Endothelial cell of umbilical vein (primary cell): Measurements from ENCODE around the gene LRRC61. TPM values are rescaled to one million over a fixed set of nuclear protein-coding genes. Genes with fewer than 3 reads are reported as not detected.

Experiments used
- BruUV-seq: library from RNA; stranded (reverse); fragments of 400-500 nt; replicated peaks from 2 replicates; lab custom pipeline; 2021; lab: Mats Ljungman, UMichigan
- CTCF ChIA-PET: fragments of 300-600, 350-600 bp; sonication (Branson Sonifier 250); formaldehyde crosslinking; loops from one replicate; lab custom pipeline; 2021; ENCODE audit warnings: antibody characterized with exemption, inconsistent platforms; lab: Charles Lee
- POLR2A ChIA-PET: fragments of 300-600, 350-600 bp; sonication (Branson Sonifier 250); formaldehyde crosslinking; loops from one replicate; lab custom pipeline; 2021; ENCODE audit warnings: antibody characterized with exemption, inconsistent platforms; lab: Charles Lee
- DNase-seq: peaks from one replicate; pipeline ENCODE4 v3.0.0-alpha.2; 2011; ENCODE audit warnings: low read depth, low spot score
- FAIRE-seq: peaks from 2 replicates; lab custom pipeline; 2011; peaks lifted over from hg19 to GRCh38; lab: Jason Lieb, UNC
- H2AFZ ChIP-seq: 2 replicates; pipeline ENCODE4 v1.6.0; 2012; ENCODE audit warnings: low read depth, low read length, control low read depth, inconsistent platforms
- H3K27ac ChIP-seq: 2 replicates; pipeline ENCODE4 v1.5.1; 2011; ENCODE audit warnings: low read depth, mild to moderate bottlenecking, control low read depth, low read length, moderate library complexity; ENCODE audit not compliant: insufficient read depth
- H3K27me3 ChIP-seq, 2 experiments: 2 replicates each; pipeline versions ENCODE4 v1.6.0 to v1.6.1; 2011; ENCODE audit warnings: low read length in 2 of 2, mixed read lengths in 1 of 2; ENCODE audit not compliant: control insufficient read depth in 2 of 2, insufficient read depth in 2 of 2
- H3K36me3 ChIP-seq, 2 experiments: 2 replicates in 1 of 2; 3 replicates in 1 of 2; pipeline ENCODE4 v1.5.1; 2011; ENCODE audit warnings: low read length in 2 of 2, mild to moderate bottlenecking in 1 of 2, moderate library complexity in 1 of 2; ENCODE audit not compliant: control insufficient read depth in 2 of 2, insufficient read depth in 2 of 2; ENCODE audit errors: extremely low read depth in 1 of 2
- H3K4me1 ChIP-seq: 3 replicates; pipeline ENCODE4 v1.5.1; 2011; ENCODE audit warnings: mild to moderate bottlenecking, low read length; ENCODE audit not compliant: control insufficient read depth, insufficient read depth; ENCODE audit errors: extremely low read depth
- H3K4me2 ChIP-seq: 2 replicates; pipeline ENCODE4 v1.6.1; 2011; ENCODE audit warnings: low read length, control low read depth, mixed read lengths; ENCODE audit not compliant: insufficient read depth
- H3K4me3 ChIP-seq, 3 experiments: fragments of 200-600 bp in 1 of 3; sonication (generic), shearing (Covaris generic) in 1 of 3; replicated peaks in 1 of 3; 2 replicates each; pipeline ENCODE4 v1.5.1; 2011 to 2016; ENCODE audit warnings: control low read depth in 3 of 3, low read length in 3 of 3, mild to moderate bottlenecking in 2 of 3, inconsistent platforms in 1 of 3, low read depth in 1 of 3, moderate library complexity in 1 of 3; ENCODE audit not compliant: insufficient read depth in 1 of 3
- H3K79me2 ChIP-seq: 2 replicates; pipeline ENCODE4 v1.6.0; 2012; ENCODE audit warnings: low read length, inconsistent platforms; ENCODE audit not compliant: control insufficient read depth, insufficient read depth
- H3K9ac ChIP-seq: replicated peaks from 2 replicates; pipeline ENCODE3; 2011; ENCODE audit warnings: low read length, control low read depth; ENCODE audit not compliant: insufficient read depth; ENCODE audit errors: extremely low read depth
- H3K9me1 ChIP-seq: replicated peaks from 3 replicates; pipeline ENCODE4 v1.6.0; 2011; ENCODE audit warnings: mild to moderate bottlenecking, low read length; ENCODE audit not compliant: control insufficient read depth, insufficient read depth; ENCODE audit errors: extremely low read depth
- H3K9me3 ChIP-seq: replicated peaks from 2 replicates; pipeline ENCODE4 v1.5.1; 2012; ENCODE audit warnings: low read length, inconsistent platforms; ENCODE audit not compliant: control insufficient read depth, insufficient read depth
- H4K20me1 ChIP-seq: replicated peaks from 2 replicates; pipeline ENCODE3; 2011; ENCODE audit warnings: mild to moderate bottlenecking, low read length; ENCODE audit not compliant: control insufficient read depth, insufficient read depth; ENCODE audit errors: extremely low read depth
- EZH2 ChIP-seq: IDR thresholded peaks from 2 replicates; pipeline ENCODE4 v1.6.1; 2012; ENCODE audit warnings: borderline replicate concordance, low read depth, mild to moderate bottlenecking, moderate library complexity, low read length, inconsistent platforms; ENCODE audit not compliant: severe bottlenecking
- FOS ChIP-seq: IDR thresholded peaks from 2 replicates; pipeline ENCODE4 v1.6.1; 2011; ENCODE audit warnings: mild to moderate bottlenecking, low read length, moderate library complexity, borderline replicate concordance; ENCODE audit not compliant: insufficient read depth
- GATA2 ChIP-seq: IDR thresholded peaks from 2 replicates; pipeline ENCODE4 v1.7.0; 2011; ENCODE audit warnings: low read depth, mild to moderate bottlenecking, moderate library complexity, mixed read lengths, low read length; ENCODE audit not compliant: insufficient read length, insufficient read depth
- JUN ChIP-seq: IDR thresholded peaks from 2 replicates; pipeline ENCODE4 v1.6.1; 2011; ENCODE audit warnings: borderline replicate concordance, low read depth; ENCODE audit not compliant: insufficient read length, insufficient read depth
- MYC ChIP-seq: IDR thresholded peaks from one replicate; pipeline ENCODE4 v1.6.1; 2011; ENCODE audit warnings: mild to moderate bottlenecking, low read depth, low read length
- POLR2A ChIP-seq: IDR thresholded peaks from 2 replicates; pipeline ENCODE4 v1.6.1; 2012; ENCODE audit warnings: low read depth, mild to moderate bottlenecking, control low read depth, low read length
- POLR2AphosphoS5 ChIP-seq: IDR thresholded peaks from 2 replicates; pipeline ENCODE4 v1.6.1; 2012; ENCODE audit warnings: low read depth, mild to moderate bottlenecking, control low read depth, low read length, moderate library complexity; ENCODE audit not compliant: insufficient read depth
- dilution Hi-C: fragments of 300-500 bp; cut with MboI; formaldehyde crosslinking; loops from one replicate; pipeline ENCODE4 v1.15.0; 2019; ENCODE audit warnings: low sequenced_read_pairs; ENCODE audit not compliant: extremely low pct_ligation_motif_present
- intact Hi-C: fragments of 100-400 bp; cut with micrococcal nuclease; formaldehyde crosslinking; loops from one replicate; pipeline ENCODE4 v1.10.0; 2022
- polyA plus RNA-seq, 4 experiments: library from polyadenylated mRNA; depleted of rRNA in 3 of 4; stranded (reverse) in 3 of 4; unstranded in 1 of 4; fragments of >200 nt; gene quantifications; 2 replicates each; pipeline versions ENCODE4 v1.2.1 to v1.2.3, GENCODE V29; 2011 to 2012; ENCODE audit warnings: missing spikeins in 1 of 4
- total RNA-seq: library from RNA; stranded (reverse); gene quantifications from 2 replicates; pipeline ENCODE4 v1.2.3, GENCODE V29; 2021
- TF ChIP-seq, protein P1 (sequence below), 2 donors: IDR thresholded peaks; 1 replicate in 1 of 2; 2 replicates in 1 of 2; pipeline ENCODE4 v1.5.1; 2011; ENCODE audit warnings: low read length in 2 of 2, mild to moderate bottlenecking in 2 of 2, moderate library complexity in 2 of 2, control low read depth in 1 of 2, inconsistent platforms in 1 of 2, low read depth in 1 of 2; ENCODE audit not compliant: insufficient read depth in 1 of 2; ENCODE audit errors: extremely low read depth in 1 of 2
- TF ChIP-seq, protein P2 (sequence below): IDR thresholded peaks from 2 replicates; pipeline ENCODE4 v1.6.1; 2011; ENCODE audit not compliant: insufficient read depth, insufficient read length

Gene LRRC61
- total and polyA plus RNA-seq, 2 donors (not counting 3 experiments of a cell fraction or from before 2014, with no cell fraction given), result 0.72 TPM; not detected in 1

DNA sequence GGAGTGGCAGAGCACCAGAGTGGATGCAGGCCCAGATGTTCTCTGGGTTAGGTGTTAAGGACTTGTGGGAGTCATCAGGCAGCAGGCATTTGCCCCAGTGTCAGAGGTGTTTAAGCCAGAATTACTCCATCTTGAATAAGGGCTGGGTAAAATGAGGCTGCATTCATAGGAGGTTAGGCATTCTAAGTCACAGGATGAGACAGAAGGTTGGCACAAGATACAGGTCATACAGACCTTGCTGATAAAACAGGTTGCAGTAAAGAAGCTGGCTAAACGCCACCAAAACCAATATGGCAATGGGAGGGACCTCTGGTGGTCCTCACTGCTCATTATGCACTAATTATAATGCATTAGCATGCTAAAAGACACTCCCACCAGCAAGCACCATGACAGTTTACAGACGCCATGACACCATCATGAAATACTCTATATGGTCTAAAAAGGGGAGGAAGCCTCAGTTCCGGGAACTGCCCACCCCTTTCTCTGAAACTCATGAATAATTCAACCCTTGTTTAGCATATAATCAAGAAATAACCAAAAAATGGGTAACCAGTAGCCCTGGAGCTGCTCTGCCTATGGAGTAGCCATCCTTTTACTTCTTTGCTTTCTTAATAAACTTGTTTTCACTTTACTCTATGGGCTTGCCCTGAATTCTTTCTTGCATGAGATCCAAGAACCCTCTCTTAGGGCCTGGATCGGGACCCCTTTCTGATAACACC, 882 bp upstream of the LRRC61 start:
- DNase-seq (no peak), FAIRE-seq (no peak)
- ChIA-PET CTCF (no interaction called here), POLR2A (no interaction called here)
- H3K9me3 ChIP-seq, result no peaks in the 10 kb centered on the region
- no peak for TF ChIP-seq GATA2
- no peak for TF ChIP-seq EZH2
- no peak for TF ChIP-seq MYC
- TF ChIP-seq JUN, result no peak
- TF ChIP-seq, protein P1, sequence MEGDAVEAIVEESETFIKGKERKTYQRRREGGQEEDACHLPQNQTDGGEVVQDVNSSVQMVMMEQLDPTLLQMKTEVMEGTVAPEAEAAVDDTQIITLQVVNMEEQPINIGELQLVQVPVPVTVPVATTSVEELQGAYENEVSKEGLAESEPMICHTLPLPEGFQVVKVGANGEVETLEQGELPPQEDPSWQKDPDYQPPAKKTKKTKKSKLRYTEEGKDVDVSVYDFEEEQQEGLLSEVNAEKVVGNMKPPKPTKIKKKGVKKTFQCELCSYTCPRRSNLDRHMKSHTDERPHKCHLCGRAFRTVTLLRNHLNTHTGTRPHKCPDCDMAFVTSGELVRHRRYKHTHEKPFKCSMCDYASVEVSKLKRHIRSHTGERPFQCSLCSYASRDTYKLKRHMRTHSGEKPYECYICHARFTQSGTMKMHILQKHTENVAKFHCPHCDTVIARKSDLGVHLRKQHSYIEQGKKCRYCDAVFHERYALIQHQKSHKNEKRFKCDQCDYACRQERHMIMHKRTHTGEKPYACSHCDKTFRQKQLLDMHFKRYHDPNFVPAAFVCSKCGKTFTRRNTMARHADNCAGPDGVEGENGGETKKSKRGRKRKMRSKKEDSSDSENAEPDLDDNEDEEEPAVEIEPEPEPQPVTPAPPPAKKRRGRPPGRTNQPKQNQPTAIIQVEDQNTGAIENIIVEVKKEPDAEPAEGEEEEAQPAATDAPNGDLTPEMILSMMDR (IDR thresholded peaks at IDR 0.05; ENCODE audit: extremely low read depth in 1 of 2, insufficient read depth in 1 of 2, low read depth in 1 of 2, low read length in 2 of 2), result no peak
- no peak for TF ChIP-seq FOS
- TF ChIP-seq, protein P2, sequence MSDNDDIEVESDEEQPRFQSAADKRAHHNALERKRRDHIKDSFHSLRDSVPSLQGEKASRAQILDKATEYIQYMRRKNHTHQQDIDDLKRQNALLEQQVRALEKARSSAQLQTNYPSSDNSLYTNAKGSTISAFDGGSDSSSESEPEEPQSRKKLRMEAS, result no peak
- no peak for TF ChIP-seq POLR2A
- TF ChIP-seq POLR2AphosphoS5, result no peak
- intact Hi-C loops, result no loop called here
- no peak overlapping the region for H2AFZ ChIP-seq
- no peak overlapping the region for H3K27ac ChIP-seq
- H4K20me1 ChIP-seq, result no peaks in the 10 kb centered on the region
- peaks cover 7% of the 10 kb centered on the region for H3K4me1 ChIP-seq
- no peaks in the 10 kb centered on the region for H3K36me3 ChIP-seq
- no peak overlapping the region for H3K4me3 ChIP-seq
- dilution Hi-C loops, result no loop called here
- H3K9me1 ChIP-seq, result no peaks in the 10 kb centered on the region
- no peak overlapping the region for H3K4me2 ChIP-seq
- no peaks in the 10 kb centered on the region for H3K27me3 ChIP-seq
- no peaks in the 10 kb centered on the region for H3K79me2 ChIP-seq
- no TSS peak for BruUV-seq
- no peak overlapping the region for H3K9ac ChIP-seq
